Kidney (tissue), 14 donors: ENCODE results near the gene SLC9A3. TPM values are rescaled to one million over a fixed set of nuclear protein-coding genes. Genes with fewer than 3 reads are reported as not detected.
A peak's percentile ranks its signal among the peaks of the same experiment; 100 is the strongest.

ENCODE experiments used
- DNase-seq, 5 donors: peaks; one replicate each; pipeline ENCODE4 v3.0.0-alpha.2; 2013 to 2020
- FAIRE-seq: peaks from 2 replicates; lab custom pipeline; 2012; peaks lifted over from hg19 to GRCh38; lab: Jason Lieb, UNC
- H3K27ac ChIP-seq, 2 donors: one replicate each; pipeline ENCODE4 v1.7.0; 2013; ENCODE audit warnings: low read depth in 2 of 2, low read length in 2 of 2, inconsistent platforms in 1 of 2
- H3K27me3 ChIP-seq: one replicate; pipeline ENCODE4 v1.7.1; 2013; ENCODE audit warnings: low read length, inconsistent platforms; ENCODE audit not compliant: control insufficient read depth, insufficient read depth
- H3K36me3 ChIP-seq, 3 donors: one replicate each; pipeline versions ENCODE4 v1.7.0 to v1.7.1; 2013; ENCODE audit warnings: low read length in 3 of 3, control low read depth in 1 of 3, inconsistent platforms in 1 of 3; ENCODE audit not compliant: insufficient read depth in 3 of 3, control insufficient read depth in 2 of 3
- H3K4me1 ChIP-seq, 3 donors: one replicate each; pipeline versions ENCODE4 v1.7.0 to v1.7.1; 2013; ENCODE audit warnings: low read length in 3 of 3, inconsistent platforms in 1 of 3, low read depth in 1 of 3; ENCODE audit not compliant: control insufficient read depth in 2 of 3, insufficient read depth in 2 of 3
- H3K4me3 ChIP-seq, 3 donors: one replicate each; pipeline versions ENCODE4 v1.7.0 to v1.8.1; 2013; ENCODE audit warnings: low read length in 3 of 3, control low read depth in 1 of 3, inconsistent platforms in 1 of 3
- H3K9ac ChIP-seq, 3 donors: one replicate each; pipeline versions ENCODE4 v1.7.0 to v1.7.1; 2013; ENCODE audit warnings: low read length in 3 of 3, control low read depth in 1 of 3, inconsistent platforms in 1 of 3
- H3K9me3 ChIP-seq, 3 donors: one replicate each; pipeline versions ENCODE4 v1.7.0 to v1.7.1; 2013; ENCODE audit warnings: low read length in 3 of 3, control low read depth in 1 of 3, inconsistent platforms in 1 of 3; ENCODE audit not compliant: control insufficient read depth in 2 of 3, insufficient read depth in 1 of 3
- intact Hi-C: fragments of 100-400 bp; cut with DNase I; formaldehyde crosslinking; loops from one replicate; pipeline ENCODE4 v1.11.1; 2022
- polyA plus RNA-seq: library from polyadenylated mRNA; stranded (reverse); fragments of 350-450 nt; fragmentation: Illumina TruSeq; extraction: RNeasy Lipid Tissue Mini Kit (QIAGEN cat#74804); gene quantifications from one replicate; pipeline ENCODE4 v1.2.3, GENCODE V29; 2014; ENCODE audit warnings: low read depth, low replicate concordance; ENCODE audit not compliant: insufficient read depth
- total RNA-seq: library from RNA; stranded (reverse); fragmentation: NEBNext Ultra II Directional; extraction: Animal tissue kit (Norgen Biotek cat#: 25700); gene quantifications from one replicate; pipeline ENCODE4 v1.2.1, GENCODE V29; 2021
- TF ChIP-seq, protein P1 (sequence below): IDR thresholded peaks from 3 replicates; pipeline ENCODE4 v1.5.1; 2012; ENCODE audit warnings: mild to moderate bottlenecking, moderate library complexity, borderline replicate concordance; ENCODE audit not compliant: insufficient read depth; ENCODE audit errors: extremely low read depth
- donor health status: control.
- donor health status: control.
- donor health status: control.
- donor health status: control.
- donor health status: control.
- donor health status: DM: yes; HTN: yes; CAD: no.
- donor health status: Normal renal cell carcinoma (clear cell type).

The SLC9A3 gene
- total and polyA plus RNA-seq, 2 donors from 2014 or later: 10.5 to 36.9 TPM

DNA sequence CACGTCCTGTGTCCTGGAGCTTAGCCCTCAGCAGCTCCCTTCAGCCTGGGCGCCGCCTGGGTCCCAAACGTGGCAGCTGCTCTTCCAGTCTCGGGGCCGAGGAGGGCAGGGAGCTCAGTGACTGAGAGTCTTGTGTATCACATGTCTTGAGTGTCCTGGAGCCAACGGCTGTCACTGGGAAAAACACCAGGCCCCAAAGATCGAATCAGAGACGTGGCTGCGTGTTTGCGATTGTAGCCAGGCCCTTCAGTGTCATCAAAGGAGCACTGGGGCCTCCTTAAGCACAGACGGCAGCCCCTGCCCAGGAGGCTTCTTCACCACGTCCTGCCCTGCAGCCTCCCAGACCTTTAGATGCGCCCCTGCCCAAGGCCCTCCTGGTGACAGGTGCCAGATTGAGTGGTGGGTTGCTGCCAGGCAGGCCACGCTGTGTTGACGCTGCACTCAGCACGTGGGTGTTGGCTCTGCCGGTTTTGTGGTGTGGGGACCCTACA lies 86.9 kb downstream of the SLC9A3 start:
- H3K4me3 ChIP-seq: no peak overlapping the region
- no peaks in the 10 kb centered on the region for H3K9me3 ChIP-seq
- H3K4me1 ChIP-seq: peaks cover 0 to 6% (median 3%) of the 10 kb centered on the region in 3 donors
- H3K9ac ChIP-seq: no peak overlapping the region
- FAIRE-seq (no peak), DNase-seq (peak in 1 of 5 donors; percentile 52)
- TF ChIP-seq, protein P1, sequence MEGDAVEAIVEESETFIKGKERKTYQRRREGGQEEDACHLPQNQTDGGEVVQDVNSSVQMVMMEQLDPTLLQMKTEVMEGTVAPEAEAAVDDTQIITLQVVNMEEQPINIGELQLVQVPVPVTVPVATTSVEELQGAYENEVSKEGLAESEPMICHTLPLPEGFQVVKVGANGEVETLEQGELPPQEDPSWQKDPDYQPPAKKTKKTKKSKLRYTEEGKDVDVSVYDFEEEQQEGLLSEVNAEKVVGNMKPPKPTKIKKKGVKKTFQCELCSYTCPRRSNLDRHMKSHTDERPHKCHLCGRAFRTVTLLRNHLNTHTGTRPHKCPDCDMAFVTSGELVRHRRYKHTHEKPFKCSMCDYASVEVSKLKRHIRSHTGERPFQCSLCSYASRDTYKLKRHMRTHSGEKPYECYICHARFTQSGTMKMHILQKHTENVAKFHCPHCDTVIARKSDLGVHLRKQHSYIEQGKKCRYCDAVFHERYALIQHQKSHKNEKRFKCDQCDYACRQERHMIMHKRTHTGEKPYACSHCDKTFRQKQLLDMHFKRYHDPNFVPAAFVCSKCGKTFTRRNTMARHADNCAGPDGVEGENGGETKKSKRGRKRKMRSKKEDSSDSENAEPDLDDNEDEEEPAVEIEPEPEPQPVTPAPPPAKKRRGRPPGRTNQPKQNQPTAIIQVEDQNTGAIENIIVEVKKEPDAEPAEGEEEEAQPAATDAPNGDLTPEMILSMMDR: no peak
- no peaks in the 10 kb centered on the region for H3K36me3 ChIP-seq
- no peaks in the 10 kb centered on the region for H3K27me3 ChIP-seq
- no peak overlapping the region for H3K27ac ChIP-seq
- intact Hi-C loops: no loop called here

DNA sequence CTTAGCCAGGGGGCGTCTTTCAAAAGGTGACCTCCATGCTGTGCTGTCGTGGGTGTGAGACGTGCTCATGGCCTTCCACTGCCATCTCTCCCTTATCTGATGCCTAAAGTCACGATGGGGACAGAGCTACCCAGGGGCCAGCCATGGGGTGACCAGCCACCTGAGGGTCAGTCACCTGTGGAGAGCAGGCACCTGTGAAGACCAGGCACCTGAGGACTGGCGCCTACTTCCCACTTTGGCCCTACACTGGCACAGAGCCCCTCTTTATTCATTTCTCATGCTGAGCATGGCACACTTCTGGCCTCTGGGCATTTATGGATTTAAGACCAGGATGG lies 87.6 kb downstream of the SLC9A3 start:
- TF ChIP-seq, protein P1: no peak
- FAIRE-seq: no peak
- no peaks in the 10 kb centered on the region for H3K9me3 ChIP-seq
- no peaks in the 10 kb centered on the region for H3K27me3 ChIP-seq
- H3K9ac ChIP-seq: no peak overlapping the region
- intact Hi-C loops: no loop called here
- no peaks in the 10 kb centered on the region for H3K4me1 ChIP-seq
- no peak overlapping the region for H3K27ac ChIP-seq
- peak in 1 of 5 donors; percentile 39 for DNase-seq
- H3K4me3 ChIP-seq: no peak overlapping the region
- no peaks in the 10 kb centered on the region for H3K36me3 ChIP-seq

DNA sequence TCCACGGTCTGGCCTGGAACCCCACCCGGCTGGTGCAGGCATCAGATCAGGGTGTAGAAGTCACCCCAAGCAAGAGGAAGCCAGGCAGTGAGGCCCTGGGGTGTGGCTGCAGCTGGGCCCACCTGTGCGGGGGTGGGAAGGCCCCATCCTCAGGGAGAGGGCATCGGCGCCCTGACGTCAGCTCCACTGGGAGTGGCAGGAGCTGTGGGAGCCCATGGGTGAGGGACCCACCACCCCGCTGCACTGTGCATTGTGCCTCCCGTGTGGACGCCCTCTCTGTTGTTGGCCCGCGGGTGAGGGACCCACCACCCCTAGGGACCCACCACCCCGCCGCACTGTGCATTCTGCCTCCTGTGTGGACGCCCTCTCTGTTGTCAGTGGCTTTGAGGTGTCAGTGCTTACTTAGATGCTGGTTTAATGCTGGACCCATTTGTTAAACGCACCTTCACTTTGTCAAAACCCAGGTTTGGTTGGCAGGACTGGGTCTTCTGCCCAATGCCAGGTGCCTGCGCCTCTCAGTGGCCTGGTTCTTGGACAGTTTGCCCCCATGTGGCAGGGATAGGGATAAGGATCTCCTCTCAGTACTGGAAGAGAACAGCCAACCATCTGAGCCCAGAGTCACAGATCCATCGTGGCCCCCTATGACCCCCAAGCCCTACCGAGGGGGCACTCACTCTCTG lies 88.1 kb downstream of the SLC9A3 start:
- intact Hi-C loops: no loop called here
- FAIRE-seq (no peak), DNase-seq (peak in 2 of 5 donors; percentile 14 to 63)

More for the DNA sequence above, 88.1 kb downstream of the SLC9A3 start:
- H3K9ac ChIP-seq: no peak overlapping the region
- TF ChIP-seq, protein P1: peak; percentile 19
- H3K27ac ChIP-seq: no peak overlapping the region
- no peaks in the 10 kb centered on the region for H3K9me3 ChIP-seq
- no peaks in the 10 kb centered on the region for H3K27me3 ChIP-seq
- no peaks in the 10 kb centered on the region for H3K4me1 ChIP-seq
- H3K4me3 ChIP-seq: no peak overlapping the region
- no peaks in the 10 kb centered on the region for H3K36me3 ChIP-seq
